TTC549 (cell line): ENCODE data around the gene TMPRSS9.
A peak's percentile ranks its signal among the peaks of the same experiment; 100 is the strongest.

Experiments
- FAIRE-seq: peaks from 2 replicates; lab custom pipeline; 2012; peaks lifted over from hg19 to GRCh38; lab: Jason Lieb, UNC

TMPRSS9 gene

DNA sequence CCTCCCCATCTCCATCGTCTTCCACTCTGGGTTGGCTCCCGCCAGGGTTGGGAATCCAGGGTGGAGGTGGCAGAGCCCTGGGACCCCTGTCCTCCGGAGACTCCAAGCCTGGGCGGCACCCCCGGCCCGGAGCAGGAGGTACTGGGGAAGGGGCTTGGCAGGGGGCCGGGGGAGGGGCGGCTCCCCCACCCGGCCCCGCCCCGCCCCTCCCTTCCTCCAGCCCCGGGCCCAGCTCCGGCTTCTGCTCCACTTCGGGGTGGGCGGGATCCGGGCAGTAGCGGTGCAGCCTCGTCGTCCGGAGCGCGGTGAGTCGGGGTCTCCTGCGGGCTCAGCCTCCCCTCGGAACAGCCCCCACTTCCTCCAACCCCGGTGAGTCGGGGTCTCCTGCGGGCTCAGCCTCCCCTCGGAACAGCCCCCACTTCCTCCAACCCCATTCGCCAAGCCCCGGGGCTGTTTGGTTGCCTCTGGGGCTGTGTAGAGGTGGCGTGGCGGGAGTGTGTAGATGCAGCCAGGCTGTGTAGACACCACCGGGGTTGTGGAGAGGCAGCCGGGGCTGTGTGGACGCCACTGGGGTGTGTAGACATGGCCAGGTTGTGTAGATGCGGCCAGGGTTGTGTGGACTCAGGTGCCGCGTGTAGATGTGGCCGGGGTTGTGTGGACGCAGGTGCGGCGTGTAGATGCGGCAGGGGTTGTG is at the start of gene TMPRSS9:
Gene TMPRSS9, plus strand, starts transcription at position 274 of the 694 bp plus-strand sequence. CDS start 29,521 bp downstream, outside the sequence.
- no peak for FAIRE-seq

GRCh38 chr19:2311093-2311492 is 49.0 kb upstream of the TMPRSS9 start:
- no peak for FAIRE-seq

DNA sequence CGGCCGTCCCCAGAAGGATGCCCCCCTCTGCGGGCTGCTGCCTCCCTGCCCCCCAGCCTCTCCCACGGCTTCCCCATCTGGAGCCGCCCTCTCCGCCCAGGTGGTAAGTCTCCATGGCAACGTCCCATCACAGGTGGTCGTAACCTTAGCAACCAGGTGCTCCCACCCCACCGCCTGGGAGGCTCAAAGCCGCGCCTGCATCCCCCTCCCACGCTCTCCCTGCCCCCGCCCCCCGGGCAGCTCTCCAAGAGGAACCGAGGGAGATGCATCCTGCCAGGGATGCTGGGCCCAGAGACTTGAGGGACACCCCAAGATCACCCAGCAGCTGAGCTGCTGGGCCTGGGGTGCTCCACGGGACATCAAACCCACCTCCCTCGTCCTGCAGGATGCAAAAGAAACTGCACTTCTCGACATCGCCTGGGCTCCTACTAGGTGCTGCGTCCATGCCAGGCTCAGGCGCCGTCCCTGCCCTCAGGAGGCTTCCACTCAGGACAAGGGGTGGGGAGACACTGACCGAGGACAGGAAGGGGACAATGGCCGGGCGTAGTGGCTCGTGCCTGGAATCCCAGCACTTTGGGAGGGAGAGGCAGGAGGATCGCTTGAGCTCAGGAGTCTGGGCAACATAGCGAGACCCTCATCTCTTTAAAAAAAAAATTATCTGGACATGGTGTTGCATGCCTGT is 47.1 kb upstream of the TMPRSS9 start:
- no peak for FAIRE-seq

DNA sequence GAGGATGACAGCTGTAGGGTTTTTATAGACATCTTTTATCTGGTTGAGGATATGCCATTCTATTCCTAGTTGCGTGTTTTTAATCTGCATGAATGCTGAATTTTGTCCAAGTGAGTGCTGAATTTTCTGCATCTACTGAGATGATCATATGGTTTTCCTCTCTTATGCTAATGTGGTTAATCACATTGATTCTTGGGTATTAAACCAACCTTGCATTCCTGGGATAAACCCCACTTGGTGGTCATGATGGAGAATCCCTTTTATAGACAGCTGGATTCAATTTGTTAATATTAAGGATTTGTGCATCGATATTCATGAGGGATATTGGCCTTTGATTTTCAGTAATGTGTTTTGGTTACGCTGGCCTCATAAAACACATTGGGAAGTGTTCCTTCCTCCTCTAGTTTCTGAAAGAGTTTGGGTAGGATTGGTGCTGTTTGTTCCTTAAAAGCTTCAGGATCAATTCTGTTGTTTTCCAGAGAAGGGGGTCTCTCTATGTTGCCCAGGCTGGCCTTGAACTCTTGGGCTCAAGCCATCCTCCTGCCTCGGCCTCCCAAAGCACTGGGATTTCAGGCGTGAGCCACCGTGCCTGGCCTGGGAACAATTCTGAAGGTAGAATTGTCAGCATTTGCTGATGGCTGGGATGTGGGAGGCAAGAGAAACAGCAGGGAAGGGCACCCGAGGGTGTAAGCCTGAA is 44.8 kb upstream of the TMPRSS9 start:
- no peak for FAIRE-seq

- no peak for FAIRE-seq
Measured at GRCh38 chr19:2315818-2316353, 44.2 kb upstream of the TMPRSS9 start.

GRCh38 chr19:2317300-2317699 is 42.8 kb upstream of the TMPRSS9 start:
- FAIRE-seq: no peak

DNA sequence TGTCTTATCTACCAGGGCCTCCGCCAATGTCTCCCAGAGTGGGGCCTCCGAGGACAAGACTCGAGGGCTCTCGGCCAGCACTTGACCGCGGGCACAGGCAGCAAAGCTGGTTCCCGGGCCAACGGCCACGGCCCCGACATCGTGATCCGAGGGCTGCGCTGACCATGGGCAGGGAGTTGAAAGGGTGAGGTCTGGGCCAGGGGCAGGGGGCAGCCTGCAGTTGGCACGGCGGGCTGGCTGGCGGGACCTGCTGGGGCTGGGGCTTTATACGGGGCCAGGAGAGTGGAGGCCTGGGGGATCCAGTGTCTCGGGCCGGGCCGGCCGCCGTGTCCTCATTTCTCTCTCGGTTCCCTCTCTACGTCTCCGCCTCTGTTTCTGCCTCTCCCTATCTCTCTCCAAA is 42.3 kb upstream of the TMPRSS9 start:
- no peak for FAIRE-seq

GRCh38 chr19:2318923-2319322 is 41.1 kb upstream of the TMPRSS9 start:
- no peak for FAIRE-seq

- FAIRE-seq: no peak
Measured at GRCh38 chr19:2319551-2319950, 40.5 kb upstream of the TMPRSS9 start.

DNA sequence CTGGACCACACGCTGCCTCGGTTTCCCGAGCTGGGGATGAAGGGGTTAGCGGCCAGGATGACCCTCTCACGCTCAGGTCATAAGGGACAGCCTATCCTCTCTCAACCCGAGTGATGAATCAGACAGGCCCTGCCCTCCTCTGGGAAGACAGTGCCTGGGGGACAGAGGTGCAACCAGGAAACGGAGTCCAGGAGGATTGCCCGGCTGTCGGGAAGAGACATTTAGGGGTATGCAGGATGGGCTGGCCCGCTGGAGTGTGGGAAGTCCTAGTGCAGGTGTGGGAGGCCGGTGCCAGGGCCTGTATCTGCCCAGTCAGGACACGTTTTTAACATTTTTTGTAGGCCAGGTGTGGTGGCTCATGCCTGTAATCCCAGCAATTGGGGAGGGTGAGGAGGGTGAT is 40.0 kb upstream of the TMPRSS9 start:
- FAIRE-seq: no peak

DNA sequence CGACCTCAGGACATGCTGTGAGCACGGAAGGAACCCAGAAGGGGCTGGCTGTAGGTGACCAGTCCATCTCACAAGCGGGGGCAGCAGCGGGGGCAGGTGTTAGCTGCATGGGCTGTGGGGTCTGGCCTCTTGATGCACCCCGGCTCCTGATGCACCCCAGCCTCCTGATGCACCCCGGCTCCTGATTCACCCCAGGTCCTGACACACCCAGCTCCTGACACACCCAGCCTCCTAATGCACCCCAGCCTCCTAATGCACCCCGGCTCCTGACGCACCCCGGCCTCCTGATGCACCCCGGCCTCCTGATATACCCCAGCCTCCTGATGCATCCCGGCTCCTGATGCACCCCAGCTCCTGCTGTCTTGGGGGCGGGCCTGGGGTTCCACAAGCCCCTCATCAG is 39.1 kb upstream of the TMPRSS9 start:
- FAIRE-seq: no peak

GRCh38 chr19:2321565-2322283 is 38.3 kb upstream of the TMPRSS9 start:
- no peak for FAIRE-seq

- no peak for FAIRE-seq
Measured at GRCh38 chr19:2323707-2324106, 36.4 kb upstream of the TMPRSS9 start.

- FAIRE-seq: no peak
Measured at GRCh38 chr19:2324220-2324948, 35.7 kb upstream of the TMPRSS9 start.

- FAIRE-seq: no peak
Measured at GRCh38 chr19:2325281-2326046, 34.6 kb upstream of the TMPRSS9 start.

GRCh38 chr19:2326699-2327360 is 33.2 kb upstream of the TMPRSS9 start:
- FAIRE-seq: no peak

- FAIRE-seq: peak; percentile 81
Measured at GRCh38 chr19:2327773-2328400, 32.2 kb upstream of the TMPRSS9 start.

DNA sequence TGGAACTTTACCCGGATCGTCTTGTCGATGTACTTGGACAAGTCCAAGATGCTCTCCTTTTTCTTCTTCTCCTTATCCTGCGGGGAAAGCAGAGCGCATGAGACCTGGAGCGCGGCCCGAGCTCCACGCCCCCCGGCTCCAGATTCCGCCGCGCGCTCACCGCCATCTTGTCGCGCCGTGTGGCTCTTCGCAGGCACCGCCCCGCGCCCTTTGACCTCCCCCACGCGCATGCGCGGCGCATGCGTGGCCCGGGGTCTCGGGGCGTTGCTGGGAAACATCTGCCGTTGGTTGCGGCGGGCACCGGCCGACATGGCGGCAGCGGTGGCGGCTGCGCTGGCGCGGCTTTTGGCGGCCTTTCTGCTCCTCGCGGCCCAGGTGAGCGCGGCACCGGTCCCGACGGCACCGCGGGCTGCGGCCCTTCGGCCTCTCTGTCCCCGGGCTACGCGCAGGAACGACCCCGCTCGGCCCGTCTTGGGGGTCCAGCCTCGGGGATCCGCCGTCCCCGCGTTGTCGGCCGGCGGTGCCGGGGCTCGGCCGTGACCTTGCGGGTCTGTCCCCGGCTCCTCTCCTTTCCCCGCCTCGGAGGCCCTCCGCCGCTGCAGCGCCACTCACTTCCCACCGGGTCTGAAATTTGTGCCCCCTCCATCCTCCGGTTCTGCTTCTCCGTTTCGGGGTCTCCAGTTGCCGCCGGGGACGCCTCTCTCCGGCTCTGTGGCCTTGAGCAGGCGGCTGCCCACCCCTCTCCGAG is 31.5 kb upstream of the TMPRSS9 start, which contains the start of the genes LSM7 and SPPL2B:
Gene LSM7, minus strand, starts transcription at position 186 of the 748 bp plus-strand sequence. Its CDS starts 20 bp downstream, at position 166.
Gene SPPL2B, plus strand, starts transcription at position 284 of the 748 bp plus-strand sequence. Its CDS starts 26 bp downstream, at position 310.
- FAIRE-seq: no peak

- no peak for FAIRE-seq
Measured at GRCh38 chr19:2329149-2329478, 31.0 kb upstream of the TMPRSS9 start.
